Kidney epithelial cell (primary cell): Measurements from ENCODE around the gene OAF. TPM values are rescaled to one million over a fixed set of nuclear protein-coding genes. Genes with fewer than 3 reads are reported as not detected.

ENCODE experiments used
- DNase-seq: peaks from one replicate; pipeline ENCODE4 v3.0.0-alpha.2; 2010; ENCODE audit warnings: low read depth
- H3K27me3 ChIP-seq: 2 replicates; pipeline ENCODE4 v1.6.0; 2011; ENCODE audit warnings: low read length; ENCODE audit not compliant: control insufficient read depth, insufficient read depth
- H3K36me3 ChIP-seq: 2 replicates; pipeline ENCODE4 v1.5.1; 2011; ENCODE audit warnings: low read length; ENCODE audit not compliant: control insufficient read depth, insufficient read depth
- H3K4me3 ChIP-seq: 2 replicates; pipeline ENCODE4 v1.5.1; 2011; ENCODE audit warnings: low read depth, mild to moderate bottlenecking, control low read depth, low read length
- total RNA-seq: library from RNA; depleted of rRNA; stranded (reverse); fragments of >200 nt; gene quantifications from 2 replicates; pipeline ENCODE4 v1.2.3, GENCODE V29; 2015
- TF ChIP-seq, protein P1 (sequence below): IDR thresholded peaks from 2 replicates; pipeline ENCODE4 v1.5.1; 2011; ENCODE audit warnings: mild to moderate bottlenecking, moderate library complexity, low read length, control low read depth, inconsistent platforms; ENCODE audit not compliant: insufficient read depth, poor library complexity, severe bottlenecking

Gene OAF
- total RNA-seq, 1 donor from 2014 or later, result 45.2 TPM

DNA sequence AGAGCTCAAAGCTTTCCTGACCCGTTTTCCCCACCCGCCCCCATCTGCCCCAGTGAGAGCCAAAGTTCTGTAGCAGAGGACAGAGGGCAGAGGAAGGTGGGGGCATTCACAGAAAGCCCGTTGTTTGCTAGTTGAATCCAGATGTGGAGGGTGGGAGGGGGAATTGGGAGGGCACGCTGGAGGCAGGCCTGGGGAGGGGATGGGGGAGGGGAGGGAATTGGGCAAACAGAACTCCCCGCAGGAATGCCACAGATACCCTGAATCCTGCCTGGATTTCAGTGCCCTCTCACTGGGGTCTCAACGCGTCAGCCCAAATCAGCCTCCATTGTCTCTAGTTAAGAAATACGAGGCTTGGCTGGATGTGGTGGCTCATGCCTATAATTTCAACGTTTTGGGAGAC lies 12.9 kb upstream of the OAF start:
- H3K27me3 ChIP-seq, result peaks cover 11% of the 10 kb centered on the region
- TF ChIP-seq, protein P1, sequence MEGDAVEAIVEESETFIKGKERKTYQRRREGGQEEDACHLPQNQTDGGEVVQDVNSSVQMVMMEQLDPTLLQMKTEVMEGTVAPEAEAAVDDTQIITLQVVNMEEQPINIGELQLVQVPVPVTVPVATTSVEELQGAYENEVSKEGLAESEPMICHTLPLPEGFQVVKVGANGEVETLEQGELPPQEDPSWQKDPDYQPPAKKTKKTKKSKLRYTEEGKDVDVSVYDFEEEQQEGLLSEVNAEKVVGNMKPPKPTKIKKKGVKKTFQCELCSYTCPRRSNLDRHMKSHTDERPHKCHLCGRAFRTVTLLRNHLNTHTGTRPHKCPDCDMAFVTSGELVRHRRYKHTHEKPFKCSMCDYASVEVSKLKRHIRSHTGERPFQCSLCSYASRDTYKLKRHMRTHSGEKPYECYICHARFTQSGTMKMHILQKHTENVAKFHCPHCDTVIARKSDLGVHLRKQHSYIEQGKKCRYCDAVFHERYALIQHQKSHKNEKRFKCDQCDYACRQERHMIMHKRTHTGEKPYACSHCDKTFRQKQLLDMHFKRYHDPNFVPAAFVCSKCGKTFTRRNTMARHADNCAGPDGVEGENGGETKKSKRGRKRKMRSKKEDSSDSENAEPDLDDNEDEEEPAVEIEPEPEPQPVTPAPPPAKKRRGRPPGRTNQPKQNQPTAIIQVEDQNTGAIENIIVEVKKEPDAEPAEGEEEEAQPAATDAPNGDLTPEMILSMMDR, result no peak

DNA sequence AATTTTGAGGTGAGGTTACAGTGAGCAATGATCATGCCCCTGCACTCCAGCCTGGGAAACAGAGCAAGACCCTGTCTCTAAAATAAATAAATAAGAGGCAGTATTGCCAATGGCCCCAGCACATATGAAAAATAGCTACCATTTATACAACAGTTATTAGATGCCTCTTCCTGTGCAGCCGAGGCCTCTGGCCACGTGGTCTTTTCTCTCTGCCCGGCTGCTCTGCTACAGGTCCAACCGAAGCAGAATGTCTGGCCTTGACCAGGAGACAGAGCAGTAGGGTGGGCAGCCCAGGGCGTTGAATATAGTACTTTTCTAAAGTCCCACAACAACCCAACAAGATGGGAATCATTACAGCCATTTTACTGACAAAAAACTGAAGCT lies 12.4 kb upstream of the OAF start:
- Histone ChIP-seq H3K36me3 (no peaks in the 10 kb centered on the region), H3K4me3 (no peak overlapping the region), H3K27me3 (peaks cover 7% of the 10 kb centered on the region)
- TF ChIP-seq, protein P1, result no peak
- DNase-seq, result no peak

More for the DNA sequence above, 12.9 kb upstream of the OAF start:
- DNase-seq, result no peak
- no peaks in the 10 kb centered on the region for H3K36me3 ChIP-seq
- H3K4me3 ChIP-seq, result no peak overlapping the region

DNA sequence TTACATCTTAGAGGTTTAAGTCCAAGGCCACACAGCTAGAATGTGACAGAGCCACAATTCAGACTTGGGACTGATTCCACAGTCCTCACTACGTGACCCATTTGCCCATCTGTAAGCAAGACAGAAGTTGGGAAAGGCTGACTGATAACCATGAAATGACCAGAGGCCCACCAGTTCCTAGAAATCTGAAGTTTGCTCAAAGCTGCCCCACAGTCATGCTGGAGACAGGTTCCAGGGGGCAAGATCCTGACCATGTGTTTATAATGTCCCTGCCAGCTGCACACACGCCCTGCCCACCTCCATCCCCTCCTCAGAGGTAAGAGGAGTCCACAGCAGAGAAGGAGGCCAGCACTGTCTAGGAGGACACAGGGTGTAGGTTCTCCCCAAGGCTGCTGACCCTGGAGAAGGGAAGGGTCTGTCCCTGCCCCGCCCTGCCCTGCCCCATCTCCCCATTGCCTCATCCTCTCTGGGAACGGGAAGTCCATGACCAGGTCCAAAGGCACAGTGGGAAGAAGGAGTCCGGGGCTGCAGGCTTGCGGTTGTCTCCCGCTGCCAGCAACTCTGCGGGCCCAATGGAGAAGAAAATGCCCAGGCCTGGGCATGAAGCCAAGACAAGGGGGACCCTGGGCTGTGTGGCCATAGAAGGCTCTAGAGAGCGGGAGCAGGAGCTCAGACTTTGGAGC lies 11.9 kb upstream of the OAF start:
- Histone ChIP-seq H3K36me3 (no peaks in the 10 kb centered on the region), H3K4me3 (no peak overlapping the region), H3K27me3 (peaks cover 6% of the 10 kb centered on the region)
- DNase-seq, result no peak
- TF ChIP-seq, protein P1, result no peak

DNA sequence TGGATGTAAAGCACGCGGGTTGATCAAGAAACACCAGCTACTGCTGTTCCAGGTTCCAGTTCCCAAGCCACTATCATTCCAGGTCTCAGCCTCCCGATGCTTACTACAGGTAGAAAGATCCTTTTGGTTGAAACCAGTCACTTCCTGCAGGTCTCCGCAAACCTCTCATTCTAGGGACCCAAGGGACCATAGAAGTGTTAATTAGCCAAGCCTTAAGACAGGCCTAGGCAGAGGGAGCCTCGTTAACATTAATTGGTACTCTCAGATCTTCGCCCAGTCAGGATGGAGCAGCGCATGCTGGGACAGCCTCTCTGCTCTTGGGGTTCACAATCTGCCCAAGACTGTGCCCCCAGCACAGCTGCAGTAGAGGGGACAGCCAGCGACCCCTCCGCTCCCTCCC lies 11.2 kb upstream of the OAF start:
- no peaks in the 10 kb centered on the region for H3K36me3 ChIP-seq
- TF ChIP-seq, protein P1, result no peak
- DNase-seq, result no peak

DNA sequence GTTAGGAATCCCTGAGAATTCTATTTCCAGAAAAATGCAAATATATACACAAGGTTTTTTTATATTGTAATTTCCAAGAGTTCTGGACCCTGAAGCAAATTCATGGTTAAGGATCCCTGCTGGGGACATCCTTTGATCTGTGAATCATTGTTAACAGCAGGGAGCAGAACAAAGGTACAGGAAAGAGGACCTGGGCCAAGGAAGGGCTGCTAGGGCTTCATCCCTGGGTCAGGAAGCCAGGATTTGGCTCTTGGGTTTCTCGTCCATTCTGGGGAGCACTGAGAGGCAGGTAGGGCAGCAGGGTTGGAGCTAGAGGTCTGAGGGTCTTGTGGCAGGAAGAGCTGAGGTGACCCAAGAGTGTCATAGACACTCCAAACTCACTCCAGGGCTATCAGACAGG lies 10.2 kb upstream of the OAF start:
- peaks cover under 1% of the 10 kb centered on the region for H3K27me3 ChIP-seq
- H3K36me3 ChIP-seq, result no peaks in the 10 kb centered on the region
- TF ChIP-seq, protein P1, result no peak
- no peak for DNase-seq
- no peak overlapping the region for H3K4me3 ChIP-seq

More for the DNA sequence above, 11.2 kb upstream of the OAF start:
- Histone ChIP-seq H3K27me3 (peaks cover 6% of the 10 kb centered on the region), H3K4me3 (no peak overlapping the region)

DNA sequence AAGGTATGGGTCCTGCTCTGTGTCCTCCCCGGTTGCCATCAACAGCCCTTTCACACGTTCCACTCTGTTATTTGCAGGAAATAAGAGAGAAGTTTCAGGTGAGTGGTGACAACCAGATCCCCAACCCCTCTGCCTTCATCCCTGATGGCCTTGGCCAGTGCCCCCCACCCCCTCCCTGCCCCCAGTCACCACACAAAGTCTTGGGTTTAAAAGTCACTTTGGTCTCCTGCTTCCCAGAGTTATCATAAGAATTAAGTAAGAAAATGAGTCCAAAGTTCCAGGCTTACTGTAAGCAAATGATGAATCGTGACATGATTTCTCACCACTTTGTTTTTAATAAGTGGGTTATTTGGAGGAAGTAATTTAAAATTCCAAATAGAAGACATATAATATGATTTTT lies 9.2 kb upstream of the OAF start:
- DNase-seq, result no peak
- H3K4me3 ChIP-seq, result no peak overlapping the region
- H3K27me3 ChIP-seq, result no peaks in the 10 kb centered on the region
- TF ChIP-seq, protein P1, result no peak
- H3K36me3 ChIP-seq, result no peaks in the 10 kb centered on the region
